ENCODE results near the gene FGF19.

The FGF19 gene

DNA sequence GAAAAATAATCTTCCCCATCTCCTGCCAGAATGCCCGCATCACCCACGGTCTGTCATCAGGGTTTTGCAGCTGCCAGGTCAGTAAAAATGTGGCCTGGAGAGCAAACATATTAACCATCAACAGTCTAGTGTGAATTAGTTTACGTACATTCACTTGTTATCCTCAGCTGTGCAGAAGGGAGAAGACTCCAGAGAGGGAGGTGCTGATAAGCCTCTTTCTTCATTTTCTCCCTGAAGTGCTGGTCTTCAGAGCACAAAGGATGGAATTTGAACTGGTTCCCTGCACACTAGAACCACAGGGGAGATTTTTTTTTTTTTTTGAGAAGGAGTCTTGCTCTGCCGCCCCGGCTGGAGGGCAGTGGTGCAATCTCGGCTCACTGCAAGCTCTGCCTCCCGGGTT, 8.2 kb downstream of the FGF19 start:
- no peak for DNase-seq

DNA sequence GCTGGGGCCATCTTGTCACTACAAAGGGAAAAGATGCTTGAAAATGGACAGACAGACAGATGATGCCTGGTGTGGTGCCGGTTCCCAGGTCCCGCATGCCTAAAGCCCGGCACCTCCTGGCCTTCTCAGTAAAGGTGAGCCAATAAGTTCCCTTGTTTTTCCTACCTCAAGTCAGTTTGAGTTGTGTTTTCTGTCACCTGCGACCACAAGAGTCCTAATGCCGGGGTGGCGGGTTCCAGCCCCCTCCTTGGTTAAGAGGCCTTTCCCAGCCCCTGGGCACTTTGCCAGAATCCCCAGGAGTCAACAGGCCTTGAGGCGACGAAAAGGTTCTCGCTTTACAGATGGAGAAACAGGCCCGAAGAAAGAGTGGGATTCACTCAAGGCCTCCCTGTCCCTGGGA, 9.0 kb downstream of the FGF19 start:
- DNase-seq = peak; percentile 13

GRCh38 chr11:69692422-69692821, 11.4 kb downstream of the FGF19 start:
- DNase-seq = no peak

DNA sequence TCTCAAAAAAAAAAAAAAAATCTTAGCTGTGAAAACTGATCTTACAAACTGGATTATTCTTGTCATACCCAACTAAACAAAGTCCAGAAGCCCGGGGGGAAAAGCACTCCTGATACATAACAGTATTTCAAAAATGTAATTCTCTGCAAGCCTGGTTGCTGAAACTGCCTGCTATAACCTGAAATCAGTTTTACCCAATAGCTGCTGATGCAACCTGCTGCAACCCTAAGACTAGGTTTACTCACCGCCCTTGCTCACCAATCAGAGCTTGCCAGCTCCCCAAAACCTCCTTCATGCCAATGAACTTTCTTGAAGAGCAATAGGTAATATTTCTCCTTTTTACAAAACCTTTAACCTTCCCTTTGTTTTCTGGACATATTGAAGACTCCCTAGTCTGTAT, 12.4 kb downstream of the FGF19 start:
- no peak for DNase-seq

DNA sequence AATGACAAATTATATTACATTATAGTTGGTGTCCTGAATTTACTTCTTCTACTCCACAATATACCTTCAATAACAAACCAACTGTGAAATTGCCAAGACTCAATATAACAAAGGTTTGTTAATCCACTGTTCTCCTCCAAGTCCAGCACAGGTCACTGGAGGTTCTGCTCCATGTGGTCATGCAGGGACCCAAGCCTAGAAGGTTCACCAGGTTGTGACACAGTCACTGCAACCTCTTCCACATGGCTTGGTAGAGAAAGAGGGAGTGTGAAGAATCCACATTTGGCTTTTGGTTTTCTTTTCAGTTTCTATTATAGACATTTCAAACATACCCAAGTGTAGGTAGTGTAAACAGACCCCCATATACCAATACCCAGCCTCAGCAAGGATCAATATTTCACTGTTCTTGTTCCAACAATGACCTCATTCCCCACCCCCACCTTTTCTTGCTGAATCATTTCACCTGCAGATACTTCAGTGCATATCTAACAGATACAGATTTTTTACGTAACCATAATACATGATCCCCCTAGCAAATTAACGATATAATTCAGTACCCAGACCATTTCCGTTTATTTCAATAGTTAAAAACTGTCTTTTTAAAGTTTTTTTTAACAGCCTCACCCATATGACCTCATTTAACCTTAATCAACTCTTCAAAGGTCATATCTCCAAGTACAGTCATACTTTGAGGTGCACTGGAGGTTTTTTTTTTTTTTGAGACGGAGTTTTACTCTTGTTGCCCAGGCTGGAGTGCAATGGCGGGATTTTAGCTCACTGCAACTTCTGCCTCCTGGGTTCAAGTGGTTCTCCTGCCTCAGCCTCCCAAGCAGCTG, 14.1 kb downstream of the FGF19 start:
- no peak for DNase-seq

DNA sequence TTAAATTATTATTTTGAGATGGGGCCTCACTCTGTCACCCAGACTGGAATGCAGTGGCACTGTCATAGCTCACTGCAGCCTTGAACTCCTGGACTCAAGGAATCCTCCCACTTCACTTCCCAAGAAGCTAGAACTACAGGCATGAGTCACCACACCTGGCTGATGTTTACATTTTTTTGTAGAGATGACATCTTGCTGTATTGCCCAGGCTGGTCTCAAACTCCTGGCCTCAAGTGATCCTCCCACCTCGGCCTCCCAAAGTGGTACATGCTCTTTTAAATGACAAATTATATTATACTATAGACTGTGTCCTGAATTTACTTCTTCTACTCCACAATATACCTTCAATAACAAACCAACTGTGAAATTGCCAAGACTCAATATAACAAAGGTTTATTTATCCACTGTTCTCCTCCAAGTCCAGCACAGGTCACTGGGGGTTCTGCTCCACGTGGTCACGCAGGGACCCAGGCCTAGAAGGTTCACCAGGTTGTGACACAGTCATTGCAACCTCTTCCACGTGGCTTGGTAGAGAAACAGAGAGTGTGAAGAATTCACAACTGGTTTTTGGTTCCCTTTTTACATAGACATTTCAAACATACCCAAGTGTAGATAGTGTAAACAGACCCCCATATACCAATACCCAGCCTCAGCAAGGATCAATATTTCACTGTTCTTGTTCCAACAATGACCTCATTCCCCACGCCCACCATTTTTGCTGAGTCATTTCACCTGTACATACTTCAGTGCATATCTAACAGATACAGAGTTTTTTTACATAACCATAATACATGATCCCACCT, 15.7 kb downstream of the FGF19 start:
- DNase-seq = peak; percentile 4

DNA sequence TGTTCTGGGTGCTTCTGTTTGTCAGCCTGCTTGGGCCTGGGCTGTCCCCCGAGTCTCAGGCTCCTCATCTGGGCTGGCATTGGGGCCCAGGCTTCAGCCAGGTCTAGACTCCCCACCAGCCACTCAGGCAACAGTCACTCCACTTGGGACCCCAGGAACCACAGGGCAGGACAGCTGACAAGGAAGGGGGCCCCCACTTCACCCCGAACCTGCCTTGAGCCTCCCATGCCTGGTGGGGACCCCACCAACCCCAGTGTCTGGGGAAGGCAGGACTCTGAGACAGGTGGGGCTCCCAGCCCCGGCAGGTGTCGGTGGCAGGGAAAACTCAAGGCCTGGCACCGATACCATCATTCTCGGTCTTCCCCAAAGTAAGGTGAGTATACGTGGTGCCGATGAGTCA, 17.0 kb downstream of the FGF19 start:
- no peak for DNase-seq

DNA sequence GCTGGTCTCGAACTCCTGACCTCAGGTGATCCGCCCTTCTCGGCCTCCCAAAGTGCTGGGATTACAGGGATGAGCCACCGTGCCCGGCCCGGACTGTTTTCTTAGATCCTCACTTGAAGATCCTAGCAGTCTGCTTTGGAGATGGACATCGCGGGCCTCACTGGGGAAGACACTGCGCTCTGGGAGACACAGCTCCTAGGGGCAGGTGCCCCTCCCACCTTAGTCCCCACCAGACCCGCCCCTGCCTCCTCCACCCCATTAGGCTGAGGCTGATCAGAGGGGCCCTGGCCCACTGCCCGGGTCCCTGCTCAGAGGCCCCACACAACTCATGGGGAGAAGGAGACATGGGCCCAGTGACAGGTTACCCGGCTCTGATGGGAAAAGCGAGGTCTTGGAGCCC, 17.4 kb downstream of the FGF19 start:
- no peak for DNase-seq

DNA sequence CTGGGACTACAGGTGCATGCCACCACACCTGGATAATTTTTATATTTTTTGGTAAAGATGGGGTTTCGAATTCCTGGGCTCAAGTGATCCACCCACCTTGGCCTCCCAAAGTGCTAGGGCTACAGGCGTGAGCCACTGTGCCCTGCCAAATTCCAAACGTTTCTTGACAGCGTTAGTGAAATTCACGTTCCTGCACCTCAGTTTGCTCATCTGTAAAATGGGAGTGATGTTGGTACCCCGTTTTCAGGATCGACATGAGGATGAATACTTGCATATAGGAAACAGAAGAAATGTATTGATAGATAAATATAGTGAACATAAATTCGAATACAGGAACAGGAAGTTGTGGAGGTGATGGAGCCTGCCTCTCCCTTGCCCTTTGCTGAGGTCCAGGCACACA, 18.5 kb downstream of the FGF19 start:
- DNase-seq = no peak

GRCh38 chr11:69684651-69685050, 19.2 kb downstream of the FGF19 start:
- no peak for DNase-seq

DNA sequence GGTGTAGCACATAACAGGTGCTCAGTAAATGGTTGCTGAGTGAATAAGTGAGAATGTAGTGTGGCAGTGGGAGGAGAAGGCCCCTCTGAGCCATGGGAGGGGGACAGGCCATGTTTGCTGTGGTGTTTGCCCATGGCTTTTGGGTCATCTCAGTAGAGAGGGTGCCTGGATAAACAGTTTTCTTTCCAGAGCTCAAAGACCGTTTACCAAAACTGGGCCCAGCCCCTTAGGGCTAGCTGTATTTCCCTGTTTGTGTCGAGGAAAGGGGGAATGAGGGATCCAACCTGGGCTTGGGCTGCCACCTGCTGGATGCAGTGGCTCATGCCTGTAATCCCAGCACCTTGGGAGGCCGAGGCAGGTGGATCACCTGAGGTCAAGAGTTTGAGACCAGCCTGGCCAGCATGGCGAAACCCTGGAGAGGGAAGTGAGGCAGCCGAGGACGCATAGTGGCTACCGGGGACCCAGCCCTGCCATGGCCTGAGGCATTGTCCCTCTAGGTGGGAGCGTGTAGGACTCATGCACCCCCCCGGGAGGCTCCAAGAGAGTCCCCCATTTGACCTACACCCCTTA, 20.0 kb downstream of the FGF19 start:
- no peak for DNase-seq

- no peak for DNase-seq
These were observed 21.0 kb downstream of the FGF19 start for GRCh38 chr11:69682681-69683326.

DNA sequence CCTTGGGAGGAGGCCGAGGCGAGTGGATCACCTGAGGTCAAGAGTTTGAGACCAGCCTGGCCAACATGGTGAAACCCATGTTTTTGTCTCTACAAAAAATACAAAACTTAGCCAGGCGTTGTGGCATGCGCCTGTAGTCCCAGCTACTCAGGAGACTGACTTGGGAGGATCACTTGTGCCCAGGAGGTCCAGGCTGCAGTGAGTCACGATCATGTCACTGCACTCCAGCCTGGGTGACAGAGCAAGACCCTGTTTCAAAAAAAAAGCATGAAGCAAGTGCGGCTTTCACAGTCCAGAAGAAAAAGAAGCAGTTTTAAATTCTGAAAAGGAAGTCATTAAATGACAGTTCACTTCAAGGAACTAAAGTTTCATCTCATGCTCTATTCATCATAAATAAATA, 21.6 kb downstream of the FGF19 start:
- no peak for DNase-seq

DNA sequence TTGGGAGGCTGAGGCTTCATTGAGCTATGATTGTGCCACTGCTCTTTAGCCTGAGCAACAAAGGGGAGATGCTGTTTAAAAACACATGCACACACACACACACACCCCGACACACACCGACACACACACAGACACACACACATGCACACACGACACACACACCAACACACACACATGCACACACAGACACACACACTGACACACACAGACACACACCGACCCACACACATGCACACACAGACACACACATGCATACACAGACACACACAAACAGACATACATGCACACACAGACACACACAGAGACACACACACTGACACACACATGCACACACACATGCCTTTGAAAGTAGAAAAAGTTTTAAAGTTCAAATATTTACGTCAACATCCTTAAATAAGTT, 23.1 kb downstream of the FGF19 start:
- no peak for DNase-seq

DNA sequence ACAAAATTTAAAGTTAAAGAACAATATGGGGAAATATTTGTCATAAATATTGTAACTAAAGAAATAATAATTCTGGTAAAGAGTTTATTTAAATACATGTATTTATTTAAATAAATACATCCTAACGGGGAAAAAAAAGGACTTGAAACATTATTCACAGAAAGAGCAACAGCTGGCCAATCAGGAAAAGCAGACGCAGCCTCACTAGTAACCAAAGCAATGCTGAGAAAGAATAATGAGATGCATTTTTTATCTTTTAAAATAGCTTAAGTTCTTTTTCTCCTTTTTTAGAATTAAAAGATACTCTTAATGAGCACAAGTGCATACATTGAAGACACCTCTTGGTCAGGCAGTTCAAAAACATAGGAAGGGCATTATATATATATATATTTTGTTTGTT, 26.1 kb downstream of the FGF19 start:
- no peak for DNase-seq

- peak; percentile 90 for DNase-seq
These were observed 28.7 kb downstream of the FGF19 start, which contains the start of gene LTO1 for GRCh38 chr11:69674886-69675714. TSS of gene LTO1 (minus strand) at chr11:69675353. CDS start at chr11:69675239, 114 bp downstream.

- DNase-seq = no peak
These were observed 29.4 kb downstream of the FGF19 start for GRCh38 chr11:69674267-69674885.

DNA sequence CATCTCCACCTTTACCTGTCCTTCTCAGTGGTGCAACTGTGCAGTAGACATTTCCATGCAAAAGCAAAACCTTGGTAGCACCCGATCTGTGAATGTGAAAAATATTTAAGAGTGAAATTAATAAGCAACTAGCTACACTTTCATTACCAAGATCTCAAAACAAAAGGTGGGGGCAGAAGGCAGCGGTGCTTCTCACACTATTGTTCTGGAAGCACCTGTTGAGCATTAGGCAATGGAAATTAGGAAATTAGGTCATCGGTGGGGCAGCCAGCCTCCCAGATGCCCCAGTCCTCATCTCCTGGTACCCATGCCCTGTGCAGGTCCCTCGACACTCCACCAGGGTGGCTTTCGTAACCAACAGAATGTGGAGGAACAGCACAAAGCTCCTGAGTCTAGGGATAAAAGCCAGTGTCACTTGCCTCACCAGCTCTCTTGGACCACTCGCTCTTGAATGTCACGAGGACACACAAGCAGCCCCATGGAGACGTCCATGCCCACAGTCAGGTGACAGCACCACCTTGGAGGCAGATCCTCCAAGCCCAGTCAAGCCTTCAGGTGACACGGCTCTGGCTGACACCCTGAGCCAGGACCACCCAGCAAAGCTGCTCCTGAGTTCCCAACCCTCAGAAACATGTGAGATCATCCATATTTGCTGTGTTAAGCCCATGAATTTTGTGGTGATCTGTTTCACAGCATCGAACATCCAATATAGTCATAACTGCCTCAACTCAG, 31.9 kb downstream of the FGF19 start:
- no peak for DNase-seq

- peak; percentile 82 for DNase-seq
These were observed 33.5 kb downstream of the FGF19 start for GRCh38 chr11:69670158-69670845.

- DNase-seq = no peak
These were observed 34.3 kb downstream of the FGF19 start for GRCh38 chr11:69669486-69669885.
